ENCODE results near the gene CLIC1. TPM values are rescaled to one million over a fixed set of nuclear protein-coding genes. Genes with fewer than 3 reads are reported as not detected.

Gene CLIC1
- total and polyA plus RNA-seq, 2 experiments from 2014 or later: 269 to 296 TPM

DNA sequence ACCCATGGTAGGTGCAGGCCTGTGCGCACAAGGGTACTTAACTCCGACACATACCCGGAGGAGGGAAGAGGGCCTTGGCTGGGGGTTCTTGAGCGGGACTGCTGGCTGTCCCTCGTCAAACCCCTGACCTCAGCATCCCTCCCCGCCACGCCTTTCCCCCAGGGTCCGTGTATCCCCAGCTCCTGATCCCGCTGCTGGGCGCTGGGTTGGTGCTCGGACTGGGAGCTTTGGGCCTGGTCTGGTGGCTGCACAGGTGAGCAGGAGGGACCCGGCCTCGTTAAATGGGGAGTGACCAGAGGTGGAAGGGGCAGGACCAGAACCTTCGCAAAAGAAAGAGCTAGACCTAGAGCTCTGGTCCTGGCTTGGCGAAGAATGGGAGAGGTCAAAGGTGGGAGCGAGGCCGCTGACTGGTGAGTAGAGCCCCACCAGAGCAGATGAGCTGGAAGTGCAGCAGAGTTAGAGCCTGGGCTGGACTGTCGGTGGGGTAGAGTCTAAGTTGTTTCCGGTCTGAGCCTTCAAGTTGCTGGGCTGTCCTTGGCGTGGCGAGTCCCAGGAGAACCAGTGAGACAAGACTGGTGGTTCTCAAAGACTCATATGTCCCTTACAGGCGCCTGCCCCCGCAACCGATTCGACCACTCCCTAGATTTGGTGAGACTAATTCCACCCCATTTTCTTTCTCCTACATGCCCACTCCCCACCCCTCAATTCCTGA lies 12.2 kb downstream of the CLIC1 start:
- no peak overlapping the region for H3K27ac Mint-ChIP-seq
- H3K4me3 Mint-ChIP-seq: no peak overlapping the region
- Histone ChIP-seq H2AFZ (no peak overlapping the region), H3K36me3 (ENCODE audit: insufficient read depth) (no peaks in the 10 kb centered on the region), H3K9me2 (ENCODE audit: insufficient read depth) (no peaks in the 10 kb centered on the region), H3K27me3 (ENCODE audit: insufficient read depth) (peaks cover 8% of the 10 kb centered on the region; the same call in 1 of the 2 replicates), H3K27ac (ENCODE audit: low read depth) (no peak overlapping the region), H3F3A (replicated peaks; ENCODE audit: low read depth) (no peaks in the 10 kb centered on the region), H4K20me1 (replicated peaks; ENCODE audit: insufficient read depth) (no peaks in the 10 kb centered on the region), H3K79me2 (replicated peaks; ENCODE audit: insufficient read depth) (no peaks in the 10 kb centered on the region), H3K4me1 (ENCODE audit: insufficient read depth) (peaks cover 4% of the 10 kb centered on the region; the same call in 1 of the 2 replicates), H3K4me2 (no peak overlapping the region), H3K4me3 (no peak overlapping the region)
- peaks cover 9% of the 10 kb centered on the region; the same call in 1 of the 3 replicates for H3K4me1 Mint-ChIP-seq
- TF ChIP-seq POLR2AphosphoS5 (IDR thresholded peaks at IDR 0.05; ENCODE audit: low read depth) (no peak), REST (IDR thresholded peaks at IDR 0.05; ENCODE audit: unreplicated experiment) (no peak), NANOG (IDR thresholded peaks at IDR 0.05; ENCODE audit: borderline replicate concordance) (no peak), CTCF (conservative IDR thresholded peaks at IDR 0.05; ENCODE audit: low read depth in 2 of 2) (no peak), EZH2 (IDR thresholded peaks at IDR 0.05; ENCODE audit: low read depth, unreplicated experiment) (no peak)
- TF ChIP-seq, protein P1, sequence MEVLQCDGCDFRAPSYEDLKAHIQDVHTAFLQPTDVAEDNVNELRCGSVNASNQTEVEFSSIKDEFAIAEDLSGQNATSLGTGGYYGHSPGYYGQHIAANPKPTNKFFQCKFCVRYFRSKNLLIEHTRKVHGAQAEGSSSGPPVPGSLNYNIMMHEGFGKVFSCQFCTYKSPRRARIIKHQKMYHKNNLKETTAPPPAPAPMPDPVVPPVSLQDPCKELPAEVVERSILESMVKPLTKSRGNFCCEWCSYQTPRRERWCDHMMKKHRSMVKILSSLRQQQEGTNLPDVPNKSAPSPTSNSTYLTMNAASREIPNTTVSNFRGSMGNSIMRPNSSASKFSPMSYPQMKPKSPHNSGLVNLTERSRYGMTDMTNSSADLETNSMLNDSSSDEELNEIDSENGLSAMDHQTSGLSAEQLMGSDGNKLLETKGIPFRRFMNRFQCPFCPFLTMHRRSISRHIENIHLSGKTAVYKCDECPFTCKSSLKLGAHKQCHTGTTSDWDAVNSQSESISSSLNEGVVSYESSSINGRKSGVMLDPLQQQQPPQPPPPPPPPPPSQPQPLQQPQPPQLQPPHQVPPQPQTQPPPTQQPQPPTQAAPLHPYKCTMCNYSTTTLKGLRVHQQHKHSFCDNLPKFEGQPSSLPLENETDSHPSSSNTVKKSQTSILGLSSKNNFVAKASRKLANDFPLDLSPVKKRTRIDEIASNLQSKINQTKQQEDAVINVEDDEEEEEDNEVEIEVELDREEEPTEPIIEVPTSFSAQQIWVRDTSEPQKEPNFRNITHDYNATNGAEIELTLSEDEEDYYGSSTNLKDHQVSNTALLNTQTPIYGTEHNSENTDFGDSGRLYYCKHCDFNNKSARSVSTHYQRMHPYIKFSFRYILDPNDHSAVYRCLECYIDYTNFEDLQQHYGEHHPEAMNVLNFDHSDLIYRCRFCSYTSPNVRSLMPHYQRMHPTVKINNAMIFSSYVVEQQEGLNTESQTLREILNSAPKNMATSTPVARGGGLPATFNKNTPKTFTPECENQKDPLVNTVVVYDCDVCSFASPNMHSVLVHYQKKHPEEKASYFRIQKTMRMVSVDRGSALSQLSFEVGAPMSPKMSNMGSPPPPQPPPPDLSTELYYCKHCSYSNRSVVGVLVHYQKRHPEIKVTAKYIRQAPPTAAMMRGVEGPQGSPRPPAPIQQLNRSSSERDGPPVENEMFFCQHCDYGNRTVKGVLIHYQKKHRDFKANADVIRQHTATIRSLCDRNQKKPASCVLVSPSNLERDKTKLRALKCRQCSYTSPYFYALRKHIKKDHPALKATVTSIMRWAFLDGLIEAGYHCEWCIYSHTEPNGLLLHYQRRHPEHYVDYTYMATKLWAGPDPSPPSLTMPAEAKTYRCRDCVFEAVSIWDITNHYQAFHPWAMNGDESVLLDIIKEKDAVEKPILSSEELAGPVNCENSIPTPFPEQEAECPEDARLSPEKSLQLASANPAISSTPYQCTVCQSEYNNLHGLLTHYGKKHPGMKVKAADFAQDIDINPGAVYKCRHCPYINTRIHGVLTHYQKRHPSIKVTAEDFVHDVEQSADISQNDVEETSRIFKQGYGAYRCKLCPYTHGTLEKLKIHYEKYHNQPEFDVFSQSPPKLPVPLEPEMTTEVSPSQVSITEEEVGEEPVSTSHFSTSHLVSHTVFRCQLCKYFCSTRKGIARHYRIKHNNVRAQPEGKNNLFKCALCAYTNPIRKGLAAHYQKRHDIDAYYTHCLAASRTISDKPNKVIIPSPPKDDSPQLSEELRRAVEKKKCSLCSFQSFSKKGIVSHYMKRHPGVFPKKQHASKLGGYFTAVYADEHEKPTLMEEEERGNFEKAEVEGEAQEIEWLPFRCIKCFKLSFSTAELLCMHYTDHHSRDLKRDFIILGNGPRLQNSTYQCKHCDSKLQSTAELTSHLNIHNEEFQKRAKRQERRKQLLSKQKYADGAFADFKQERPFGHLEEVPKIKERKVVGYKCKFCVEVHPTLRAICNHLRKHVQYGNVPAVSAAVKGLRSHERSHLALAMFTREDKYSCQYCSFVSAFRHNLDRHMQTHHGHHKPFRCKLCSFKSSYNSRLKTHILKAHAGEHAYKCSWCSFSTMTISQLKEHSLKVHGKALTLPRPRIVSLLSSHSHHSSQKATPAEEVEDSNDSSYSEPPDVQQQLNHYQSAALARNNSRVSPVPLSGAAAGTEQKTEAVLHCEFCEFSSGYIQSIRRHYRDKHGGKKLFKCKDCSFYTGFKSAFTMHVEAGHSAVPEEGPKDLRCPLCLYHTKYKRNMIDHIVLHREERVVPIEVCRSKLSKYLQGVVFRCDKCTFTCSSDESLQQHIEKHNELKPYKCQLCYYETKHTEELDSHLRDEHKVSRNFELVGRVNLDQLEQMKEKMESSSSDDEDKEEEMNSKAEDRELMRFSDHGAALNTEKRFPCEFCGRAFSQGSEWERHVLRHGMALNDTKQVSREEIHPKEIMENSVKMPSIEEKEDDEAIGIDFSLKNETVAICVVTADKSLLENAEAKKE (CRISPR knock-in tag; IDR thresholded peaks at IDR 0.05): no peak
- peaks cover 21% of the 10 kb centered on the region for H3K27me3 Mint-ChIP-seq (ENCODE audit: insufficient read depth, low read depth, poor library complexity)
- no peaks in the 10 kb centered on the region; the same call in 2 of the 3 replicates for H3K9me3 Mint-ChIP-seq
- ATAC-seq (no peak), DNase-seq (ENCODE audit: low spot score) (no peak)
- H3K36me3 Mint-ChIP-seq (ENCODE audit: low read depth): peaks cover 22% of the 10 kb centered on the region
